A549 (cell line): Measurements from ENCODE around the gene ZNF248. TPM values are rescaled to one million over a fixed set of nuclear protein-coding genes. Genes with fewer than 3 reads are reported as not detected.
"Not testable (repeated sequence)": the region's sequence is repeated elsewhere in the genome, so short reads cannot be mapped to it uniquely, and the experiment has no call there.

ENCODE experiments used
- ATAC-seq, 2 experiments: fragments of 200-7000 bp in 1 of 2; fragments of >200 bp in 1 of 2; cut with Nextera tagmentation in 1 of 2; cut with Tn5 transposase in 1 of 2; 3 replicates each; pipeline versions ENCODE4 v1.8.0 to v1.9.1; 2018 to 2020; ENCODE audit warnings: mild to moderate bottlenecking in 1 of 2, moderate library complexity in 1 of 2
- CTCF ChIA-PET: fragments of 300-600 bp; sonication (Branson Sonifier 250); formaldehyde crosslinking; extraction: SDS; loops from one replicate; lab custom pipeline; 2021; ENCODE audit warnings: antibody characterized with exemption, inconsistent platforms; lab: Yijun Ruan, JAX
- POLR2A ChIA-PET: fragments of 350-600 bp; formaldehyde crosslinking; extraction: SDS; loops from one replicate; lab custom pipeline; 2021; ENCODE audit warnings: antibody characterized with exemption, inconsistent platforms; lab: Yijun Ruan, JAX
- DNase-seq, 2 experiments: peaks; one replicate each; pipeline versions ENCODE4 v3.0.0 to v3.0.0-alpha.2; 2011 to 2016; ENCODE audit warnings: low read depth in 1 of 2, low spot score in 1 of 2
- FAIRE-seq: peaks from 2 replicates; lab custom pipeline; 2011; peaks lifted over from hg19 to GRCh38; lab: Jason Lieb, UNC
- H3K27ac ChIP-seq, 2 experiments: fragments of >200 bp; sonication (Bioruptor Twin); formaldehyde crosslinking; 3 replicates each; pipeline ENCODE4 v1.5.1; 2016 to 2017
- H3K4me1 ChIP-seq: fragments of >200 bp; sonication (Bioruptor Twin); formaldehyde crosslinking; 3 replicates; pipeline ENCODE4 v1.6.1; 2016
- H3K4me2 ChIP-seq: fragments of >200 bp; sonication (Bioruptor Twin); formaldehyde crosslinking; 3 replicates; pipeline ENCODE4 v1.6.1; 2016
- H3K4me3 ChIP-seq: fragments of >200 bp; sonication (Bioruptor Twin); formaldehyde crosslinking; 3 replicates; pipeline ENCODE4 v1.5.1; 2016
- H3K9me3 ChIP-seq: fragments of >200 bp; sonication (Bioruptor Twin); formaldehyde crosslinking; 3 replicates; pipeline ENCODE4 v1.6.1; 2016
- BHLHE40 ChIP-seq: IDR thresholded peaks from 2 replicates; pipeline ENCODE4 v1.6.1; 2012; ENCODE audit warnings: low read depth, low read length, inconsistent platforms
- CEBPB ChIP-seq, 2 experiments: fragments of >200 bp in 1 of 2; sonication (Bioruptor Twin) in 1 of 2; formaldehyde crosslinking in 1 of 2; IDR thresholded peaks; 2 replicates each; pipeline ENCODE4 v1.6.1; 2012 to 2016
- ESRRA ChIP-seq: fragments of 150-350 bp; IDR thresholded peaks from 2 replicates; pipeline ENCODE4 v1.6.1; 2014; ENCODE audit warnings: mild to moderate bottlenecking, low read length, borderline replicate concordance
- HDAC2 ChIP-seq: fragments of 200-600 bp; sonication (generic); IDR thresholded peaks from 2 replicates; pipeline ENCODE4 v1.6.1; 2016
- HEYL ChIP-seq: fragments of 250-450 bp; sonication (Bioruptor Pico); IDR thresholded peaks from 2 replicates; pipeline ENCODE4 v1.8.0; 2021; ENCODE audit warnings: mild to moderate bottlenecking, moderate library complexity
- HOXA7 ChIP-seq: fragments of 250-450 bp; sonication (Bioruptor Pico); IDR thresholded peaks from 2 replicates; pipeline ENCODE4 v1.5.0; 2020; ENCODE audit warnings: mild to moderate bottlenecking, moderate library complexity
- HOXB13 ChIP-seq: fragments of 250-450 bp; sonication (Bioruptor Pico); IDR thresholded peaks from 2 replicates; pipeline ENCODE4 v1.5.0; 2020; ENCODE audit warnings: low read depth, mild to moderate bottlenecking, moderate library complexity
- HOXB5 ChIP-seq: fragments of 250-450 bp; sonication (Bioruptor Pico); IDR thresholded peaks from 2 replicates; pipeline ENCODE4 v1.5.0; 2020; ENCODE audit warnings: mild to moderate bottlenecking, moderate library complexity
- JUNB ChIP-seq: fragments of >200 bp; sonication (Bioruptor Twin); formaldehyde crosslinking; IDR thresholded peaks from 2 replicates; pipeline ENCODE4 v1.6.1; 2016
- KDM5A ChIP-seq: fragments of 200-600 bp; sonication (generic); IDR thresholded peaks from 2 replicates; pipeline ENCODE4 v1.6.1; 2016; ENCODE audit warnings: antibody characterized with exemption, mild to moderate bottlenecking
- MAFK ChIP-seq: fragments of 450-650 bp; IDR thresholded peaks from 2 replicates; pipeline ENCODE4 v1.6.1; 2014; ENCODE audit not compliant: partially characterized antibody
- MAZ ChIP-seq: fragments of 150-350 bp; IDR thresholded peaks from 2 replicates; pipeline ENCODE4 v1.6.1; 2014; ENCODE audit warnings: antibody characterized with exemption, low read depth, low read length, borderline replicate concordance
- RARB ChIP-seq: fragments of 250-450 bp; sonication (Bioruptor Pico); IDR thresholded peaks from 2 replicates; pipeline ENCODE4 v1.8.0; 2021; ENCODE audit warnings: mild to moderate bottlenecking, moderate library complexity
- RFX5 ChIP-seq: fragments of 450-650 bp; IDR thresholded peaks from 2 replicates; pipeline ENCODE4 v1.7.1; 2014; ENCODE audit warnings: antibody characterized with exemption, mild to moderate bottlenecking, moderate library complexity
- TFCP2L1 ChIP-seq: fragments of 250-450 bp; sonication (Bioruptor Pico); IDR thresholded peaks from 2 replicates; pipeline ENCODE4 v1.5.0; 2021; ENCODE audit warnings: mild to moderate bottlenecking
- TP53 ChIP-seq: fragments of 250-450 bp; sonication (Bioruptor Pico); IDR thresholded peaks from 2 replicates; pipeline ENCODE4 v1.5.0; 2021; ENCODE audit warnings: mild to moderate bottlenecking, moderate library complexity
- ZNF302 ChIP-seq: fragments of 250-450 bp; sonication (Bioruptor Pico); IDR thresholded peaks from 2 replicates; pipeline ENCODE4 v1.9.0; 2021; ENCODE audit warnings: inconsistent platforms, mild to moderate bottlenecking, moderate library complexity
- WGBS: methylation state at CpG from one replicate; pipeline ENCODE4 v1.1.6; 2017; ENCODE audit errors: missing lambda C conversion rate; 5-methylcytosine and 5-hydroxymethylcytosine counted together
- polyA plus RNA-seq, 4 experiments: library from polyadenylated mRNA; depleted of rRNA in 3 of 4; stranded (reverse); fragments of >200 nt; fragmentation: RNase III in 1 of 4; extraction: RNeasy Plus Mini Kit Qiagen cat#74134 plus additional on column Dnase treatment in 1 of 4; gene quantifications; 2 replicates in 3 of 4; 3 replicates in 1 of 4; pipeline ENCODE4 v1.2.3, GENCODE V29; 2011 to 2017
- TF ChIP-seq, protein P1 (sequence below): fragments of >200 bp; sonication (Bioruptor Twin); formaldehyde crosslinking; IDR thresholded peaks from 3 replicates; pipeline ENCODE4 v1.5.1; 2016
- TF ChIP-seq, protein P2 (sequence below): fragments of 250-450 bp; sonication (Bioruptor Pico); IDR thresholded peaks from 2 replicates; pipeline ENCODE4 v1.5.0; 2021; ENCODE audit warnings: mild to moderate bottlenecking, moderate library complexity, borderline replicate concordance

The ZNF248 gene
- polyA plus RNA-seq, 2 of the 4 experiments (the other 2 are of a cell fraction): 7.1 to 13.6 TPM

DNA sequence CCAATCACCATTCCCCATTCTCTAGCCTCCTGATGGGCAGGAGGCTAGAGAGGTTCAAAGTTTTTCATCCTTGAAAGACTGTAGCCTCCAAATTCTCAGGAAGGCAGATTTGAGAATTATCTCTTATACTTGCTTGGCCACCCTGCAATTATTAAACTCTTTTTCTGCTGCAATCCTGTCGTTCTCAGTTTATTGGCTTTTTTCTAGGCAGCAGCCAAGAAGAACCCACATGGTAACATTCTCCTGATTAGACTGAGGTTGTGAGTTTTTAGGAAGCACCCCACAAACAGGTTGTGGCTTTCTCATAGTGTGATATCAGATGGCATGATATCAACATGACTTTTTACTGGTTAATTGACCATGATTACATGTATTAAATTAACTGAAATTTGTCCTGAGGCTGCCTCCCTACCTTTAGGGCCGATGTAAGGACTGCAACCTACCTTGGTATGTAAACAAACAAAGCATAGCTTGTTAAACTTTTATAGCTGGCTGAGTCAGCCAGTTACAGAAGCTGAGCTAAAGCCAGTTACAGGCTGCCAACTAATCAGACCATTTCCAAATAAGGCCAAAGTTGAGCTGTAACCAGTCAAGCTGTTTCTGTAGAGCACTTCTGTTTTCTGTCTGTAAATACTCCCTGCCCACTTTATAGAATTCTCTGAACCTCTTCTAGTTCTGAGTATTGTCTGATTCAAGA, 3.2 kb upstream of the ZNF248 start:
- Histone ChIP-seq H3K4me3 (no peak overlapping the region), H3K4me2 (no peak overlapping the region), H3K27ac (no peak overlapping the region), H3K9me3 (peaks cover 21% of the 10 kb centered on the region), H3K4me1 (peaks cover 11% of the 10 kb centered on the region; the same call in 1 of the 3 replicates)
- no peak for TF ChIP-seq TP53 (CRISPR knock-in tag)
- no peak for TF ChIP-seq MAFK
- TF ChIP-seq JUNB: no peak
- TF ChIP-seq HDAC2: no peak
- DNase-seq (peak in 1 of 2 experiments; percentile 27), FAIRE-seq (no peak), ATAC-seq (no peak)
- ChIA-PET POLR2A (no interaction called here), CTCF (interaction anchor here (0.6 to 1.3 kb wide), 3 partner anchors 8 to 116 kb away, joined by 3 to 4 read pairs (median 3); partner anchors contain the start of gene ZNF25)
- WGBS: 41% methylated on average over 2 of the region's 2 CpGs

DNA sequence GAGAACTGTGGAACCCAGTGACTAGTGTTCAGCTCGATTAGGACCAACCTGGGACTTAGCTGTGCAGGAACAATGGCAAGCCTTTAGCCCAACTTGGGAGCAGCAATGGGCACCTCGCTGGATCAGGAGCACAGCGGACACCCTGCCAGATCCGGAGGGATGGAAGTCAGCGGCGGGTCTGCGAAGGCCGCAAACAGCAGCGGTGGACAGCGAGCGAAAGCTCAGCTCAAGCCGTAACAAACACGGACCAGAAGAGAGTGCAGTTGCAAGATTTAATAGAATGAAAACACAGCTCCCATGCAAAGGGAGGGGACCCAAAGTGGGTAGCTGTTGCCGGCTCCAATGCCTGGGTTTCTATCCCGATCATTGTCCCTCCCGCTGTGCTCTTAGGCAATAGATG, 1.9 kb upstream of the ZNF248 start:
- FAIRE-seq, CTCF ChIA-PET, POLR2A ChIA-PET, H3K4me3 ChIP-seq, H3K4me2 ChIP-seq, ATAC-seq, H3K27ac ChIP-seq, DNase-seq: not testable (repeated sequence)
- peaks cover 21% of the 10 kb centered on the region; the same call in 2 of the 3 replicates for H3K9me3 ChIP-seq
- WGBS: 88% methylated on average over 16 of the region's 16 CpGs
- peaks cover 11% of the 10 kb centered on the region; the same call in 1 of the 3 replicates for H3K4me1 ChIP-seq

DNA sequence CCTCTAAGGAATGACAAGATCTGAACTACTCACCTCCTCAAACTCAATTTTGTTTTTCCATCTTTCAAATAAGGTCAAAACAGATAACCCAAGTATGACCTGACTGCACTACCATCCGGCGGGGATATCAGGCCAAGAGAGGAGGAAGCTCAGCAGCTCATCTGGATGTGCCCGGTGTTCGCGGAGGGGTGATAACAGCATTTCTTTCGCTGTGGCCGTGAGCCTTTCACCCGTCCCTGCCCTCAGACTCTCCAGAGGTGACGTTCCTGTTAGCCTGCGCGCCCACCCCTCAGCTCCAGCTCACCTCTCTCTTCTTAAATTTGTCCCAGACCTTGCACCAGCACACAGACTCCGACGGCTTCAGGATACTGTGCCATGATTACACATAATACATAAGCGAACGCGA, 526 bp downstream of the ZNF248 start:
- TF ChIP-seq RARB (CRISPR knock-in tag): no peak
- no peak for TF ChIP-seq HEYL (CRISPR knock-in tag)
- TF ChIP-seq CEBPB (IDR thresholded peaks at IDR 0.05): no peak
- no peak for TF ChIP-seq MAZ
- TF ChIP-seq KDM5A: no peak
- TF ChIP-seq HOXB5 (CRISPR knock-in tag): no peak
- TF ChIP-seq RFX5: no peak
- no peak for TF ChIP-seq ESRRA
- TF ChIP-seq, protein P1, sequence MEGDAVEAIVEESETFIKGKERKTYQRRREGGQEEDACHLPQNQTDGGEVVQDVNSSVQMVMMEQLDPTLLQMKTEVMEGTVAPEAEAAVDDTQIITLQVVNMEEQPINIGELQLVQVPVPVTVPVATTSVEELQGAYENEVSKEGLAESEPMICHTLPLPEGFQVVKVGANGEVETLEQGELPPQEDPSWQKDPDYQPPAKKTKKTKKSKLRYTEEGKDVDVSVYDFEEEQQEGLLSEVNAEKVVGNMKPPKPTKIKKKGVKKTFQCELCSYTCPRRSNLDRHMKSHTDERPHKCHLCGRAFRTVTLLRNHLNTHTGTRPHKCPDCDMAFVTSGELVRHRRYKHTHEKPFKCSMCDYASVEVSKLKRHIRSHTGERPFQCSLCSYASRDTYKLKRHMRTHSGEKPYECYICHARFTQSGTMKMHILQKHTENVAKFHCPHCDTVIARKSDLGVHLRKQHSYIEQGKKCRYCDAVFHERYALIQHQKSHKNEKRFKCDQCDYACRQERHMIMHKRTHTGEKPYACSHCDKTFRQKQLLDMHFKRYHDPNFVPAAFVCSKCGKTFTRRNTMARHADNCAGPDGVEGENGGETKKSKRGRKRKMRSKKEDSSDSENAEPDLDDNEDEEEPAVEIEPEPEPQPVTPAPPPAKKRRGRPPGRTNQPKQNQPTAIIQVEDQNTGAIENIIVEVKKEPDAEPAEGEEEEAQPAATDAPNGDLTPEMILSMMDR: no peak
- TF ChIP-seq, protein P2, sequence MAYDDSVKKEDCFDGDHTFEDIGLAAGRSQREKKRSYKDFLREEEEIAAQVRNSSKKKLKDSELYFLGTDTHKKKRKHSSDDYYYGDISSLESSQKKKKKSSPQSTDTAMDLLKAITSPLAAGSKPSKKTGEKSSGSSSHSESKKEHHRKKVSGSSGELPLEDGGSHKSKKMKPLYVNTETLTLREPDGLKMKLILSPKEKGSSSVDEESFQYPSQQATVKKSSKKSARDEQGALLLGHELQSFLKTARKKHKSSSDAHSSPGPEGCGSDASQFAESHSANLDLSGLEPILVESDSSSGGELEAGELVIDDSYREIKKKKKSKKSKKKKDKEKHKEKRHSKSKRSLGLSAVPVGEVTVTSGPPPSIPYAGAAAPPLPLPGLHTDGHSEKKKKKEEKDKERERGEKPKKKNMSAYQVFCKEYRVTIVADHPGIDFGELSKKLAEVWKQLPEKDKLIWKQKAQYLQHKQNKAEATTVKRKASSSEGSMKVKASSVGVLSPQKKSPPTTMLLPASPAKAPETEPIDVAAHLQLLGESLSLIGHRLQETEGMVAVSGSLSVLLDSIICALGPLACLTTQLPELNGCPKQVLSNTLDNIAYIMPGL (CRISPR knock-in tag): no peak
- no peak for TF ChIP-seq HOXB13 (CRISPR knock-in tag)
- TF ChIP-seq HOXA7 (CRISPR knock-in tag): no peak
- no peak for TF ChIP-seq BHLHE40
- TF ChIP-seq TFCP2L1: no peak
- TF ChIP-seq ZNF302 (CRISPR knock-in tag): no peak
- peak overlapping the region; percentile 91 for H3K4me2 ChIP-seq
- peaks cover 19% of the 10 kb centered on the region; the same call in 2 of the 3 replicates for H3K9me3 ChIP-seq
- ChIA-PET CTCF (interaction anchor here (1.7 kb wide), 1 partner anchor 120 kb away, joined by 5 read pairs; the partner anchor contains the start of gene ZNF25), POLR2A (no interaction called here)
- H3K27ac ChIP-seq: peak overlapping the region; percentile 89 to 100
- 6% methylated on average over 14 of the region's 16 CpGs for WGBS
- no peak for FAIRE-seq
- peak overlapping the region; percentile 63 for H3K4me3 ChIP-seq
- ATAC-seq: peak; percentile 23 to 30
- H3K4me1 ChIP-seq: peaks cover 11% of the 10 kb centered on the region; the same call in 1 of the 3 replicates
- peak in 1 of 2 experiments; percentile 13 for DNase-seq
